ENCODE measurements around the gene C1QB.

DNA sequence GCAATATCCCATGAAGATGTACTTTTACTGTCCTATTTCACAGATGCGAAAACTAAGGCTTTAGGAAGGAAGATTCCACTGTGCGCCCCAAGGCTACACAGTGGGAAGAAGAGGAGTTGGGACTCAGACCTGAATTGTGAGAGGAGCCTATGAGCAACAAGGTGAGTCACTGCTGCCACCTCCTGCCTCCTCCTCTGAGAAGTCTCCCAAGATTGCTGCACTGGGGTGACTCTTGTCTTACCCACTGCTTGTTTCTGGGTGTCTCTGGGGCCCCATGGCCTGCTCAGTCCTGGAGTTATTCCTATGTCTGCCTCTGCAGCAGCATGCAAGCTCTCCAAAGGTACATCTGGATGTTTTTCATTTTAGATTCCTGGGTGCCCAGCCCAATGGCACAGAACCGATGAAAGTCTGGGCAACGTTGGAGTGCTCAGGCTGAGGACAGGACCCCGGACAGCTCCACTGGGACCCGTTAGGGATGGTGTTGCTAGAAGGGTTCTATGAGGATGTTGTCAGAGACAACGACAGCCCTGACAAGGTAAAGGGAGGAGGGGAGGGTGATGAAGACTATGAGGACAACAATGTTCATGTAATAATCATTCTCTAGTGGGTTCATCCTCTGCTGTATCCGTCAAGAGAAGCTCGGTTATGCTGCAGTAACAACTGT is 27.6 kb upstream of the C1QB start:
- TF ChIP-seq POLR2A (IDR thresholded peaks at IDR 0.05) (no peak), CTCF (IDR thresholded peaks at IDR 0.05) (no peak), POLR2AphosphoS5 (IDR thresholded peaks at IDR 0.05) (no peak)

Measured in upper lobe of left lung (tissue), 4 donors.